Testis (tissue), 2 donors: ENCODE results near the gene TLE3.

Experiments
- POLR2A ChIP-seq: fragments of 450-650 bp; IDR thresholded peaks from one replicate; pipeline ENCODE4 v1.6.1; 2017; ENCODE audit warnings: antibody characterized with exemption, mild to moderate bottlenecking, moderate library complexity
- TF ChIP-seq, protein P1 (sequence below), 3 experiments: fragments of 450-650 bp in 2 of 3; fragments of 200-600 bp in 1 of 3; sonication (generic) in 1 of 3; IDR thresholded peaks; one replicate each; pipeline ENCODE4 v1.5.1; 2016 to 2019; ENCODE audit warnings: antibody characterized with exemption in 3 of 3, mild to moderate bottlenecking in 2 of 3, moderate library complexity in 1 of 3

- TF ChIP-seq, protein P1, sequence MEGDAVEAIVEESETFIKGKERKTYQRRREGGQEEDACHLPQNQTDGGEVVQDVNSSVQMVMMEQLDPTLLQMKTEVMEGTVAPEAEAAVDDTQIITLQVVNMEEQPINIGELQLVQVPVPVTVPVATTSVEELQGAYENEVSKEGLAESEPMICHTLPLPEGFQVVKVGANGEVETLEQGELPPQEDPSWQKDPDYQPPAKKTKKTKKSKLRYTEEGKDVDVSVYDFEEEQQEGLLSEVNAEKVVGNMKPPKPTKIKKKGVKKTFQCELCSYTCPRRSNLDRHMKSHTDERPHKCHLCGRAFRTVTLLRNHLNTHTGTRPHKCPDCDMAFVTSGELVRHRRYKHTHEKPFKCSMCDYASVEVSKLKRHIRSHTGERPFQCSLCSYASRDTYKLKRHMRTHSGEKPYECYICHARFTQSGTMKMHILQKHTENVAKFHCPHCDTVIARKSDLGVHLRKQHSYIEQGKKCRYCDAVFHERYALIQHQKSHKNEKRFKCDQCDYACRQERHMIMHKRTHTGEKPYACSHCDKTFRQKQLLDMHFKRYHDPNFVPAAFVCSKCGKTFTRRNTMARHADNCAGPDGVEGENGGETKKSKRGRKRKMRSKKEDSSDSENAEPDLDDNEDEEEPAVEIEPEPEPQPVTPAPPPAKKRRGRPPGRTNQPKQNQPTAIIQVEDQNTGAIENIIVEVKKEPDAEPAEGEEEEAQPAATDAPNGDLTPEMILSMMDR (IDR thresholded peaks at IDR 0.05), result no peak
- TF ChIP-seq POLR2A, result no peak
Observed at GRCh38 chr15:70140543-70141375, 43.0 kb upstream of the TLE3 start.
